OCI-LY1 (cell line): Measurements from ENCODE around the gene ASPA.

ENCODE experiments used
- H2AFZ ChIP-seq: fragments of 200-600 bp; sonication (generic), shearing (Covaris generic); 2 replicates; pipeline ENCODE4 v1.6.0; 2014; ENCODE audit warnings: antibody characterized with exemption, mild to moderate bottlenecking, low read length
- H3F3A ChIP-seq: fragments of 200-600 bp; sonication (generic), shearing (Covaris generic); 2 replicates; pipeline ENCODE4 v1.6.0; 2014; ENCODE audit warnings: mild to moderate bottlenecking, antibody characterized with exemption, low read length, moderate library complexity; ENCODE audit not compliant: insufficient read depth
- H3K27ac ChIP-seq: fragments of 200-600 bp; sonication (generic); 2 replicates; pipeline ENCODE4 v1.5.1; 2014; ENCODE audit warnings: low read length, mixed run types, mild to moderate bottlenecking, low read depth; ENCODE audit not compliant: poor library complexity, severe bottlenecking
- H3K27me3 ChIP-seq: fragments of 200-600 bp; sonication (generic); 2 replicates; pipeline ENCODE4 v1.6.0; 2014; ENCODE audit warnings: antibody characterized with exemption, mild to moderate bottlenecking, low read length, moderate library complexity; ENCODE audit not compliant: insufficient read depth
- H3K36me3 ChIP-seq: fragments of 200-600 bp; sonication (generic); 2 replicates; pipeline ENCODE4 v1.6.1; 2014; ENCODE audit warnings: mild to moderate bottlenecking, antibody characterized with exemption, low read length, moderate library complexity, mixed read lengths; ENCODE audit not compliant: insufficient read depth
- H3K4me1 ChIP-seq: fragments of 200-600 bp; sonication (generic); 2 replicates; pipeline ENCODE4 v1.5.1; 2014; ENCODE audit warnings: mild to moderate bottlenecking, low read length, moderate library complexity; ENCODE audit not compliant: insufficient read depth, severe bottlenecking
- H3K4me2 ChIP-seq: fragments of 200-600 bp; sonication (generic), shearing (Covaris generic); 2 replicates; pipeline ENCODE4 v1.6.1; 2014; ENCODE audit warnings: low read length
- H3K4me3 ChIP-seq: fragments of 200-600 bp; sonication (generic); 2 replicates; pipeline ENCODE4 v1.5.1; 2014; ENCODE audit warnings: low read length, low read depth, mild to moderate bottlenecking, mixed read lengths; ENCODE audit not compliant: poor library complexity, severe bottlenecking
- H3K79me2 ChIP-seq: fragments of 200-600 bp; shearing (Covaris generic); 2 replicates; pipeline ENCODE4 v1.6.1; 2016; ENCODE audit warnings: mixed run types, low read length, mixed read lengths; ENCODE audit not compliant: insufficient read depth
- H3K9ac ChIP-seq: fragments of 200-600 bp; sonication (generic), shearing (Covaris generic); 2 replicates; pipeline ENCODE4 v1.6.1; 2014; ENCODE audit warnings: mild to moderate bottlenecking, low read length, mixed read lengths
- H3K9me2 ChIP-seq: fragments of 200-600 bp; sonication (generic), shearing (Covaris generic); 2 replicates; pipeline ENCODE4 v1.6.1; 2014; ENCODE audit warnings: low read depth, mild to moderate bottlenecking, low read length, mixed read lengths
- H3K9me3 ChIP-seq: fragments of 200-600 bp; shearing (Covaris generic); 2 replicates; pipeline ENCODE4 v1.6.1; 2014; ENCODE audit warnings: low read length, mixed read lengths
- H4K20me1 ChIP-seq: fragments of 200-600 bp; sonication (generic), shearing (Covaris generic); 2 replicates; pipeline ENCODE4 v1.6.0; 2016; ENCODE audit warnings: mild to moderate bottlenecking, low read length; ENCODE audit not compliant: insufficient read depth
- CTCF ChIP-seq: fragments of 200-600 bp; sonication (generic), shearing (Covaris generic); IDR thresholded peaks from 2 replicates; pipeline ENCODE4 v1.5.1; 2017; ENCODE audit warnings: mild to moderate bottlenecking, antibody characterized with exemption, low read length, moderate library complexity, mixed read lengths
- EZH2 ChIP-seq: fragments of 200-600 bp; sonication (generic), shearing (Covaris generic); IDR thresholded peaks from 2 replicates; pipeline ENCODE4 v1.8.0; 2017; ENCODE audit warnings: borderline replicate concordance, mixed run types, mild to moderate bottlenecking, antibody characterized with exemption, low read length, moderate library complexity, mixed read lengths

The ASPA gene

GRCh38 chr17:3472137-3472536 lies 3.7 kb upstream of the ASPA start:
- Histone ChIP-seq H3K9me3 (no peaks in the 10 kb centered on the region), H3K9ac (no peak overlapping the region), H3K79me2 (no peaks in the 10 kb centered on the region), H3K27me3 (no peaks in the 10 kb centered on the region), H3K9me2 (no peaks in the 10 kb centered on the region), H2AFZ (no peak overlapping the region), H3F3A (no peaks in the 10 kb centered on the region), H3K4me3 (no peak overlapping the region), H4K20me1 (no peaks in the 10 kb centered on the region), H3K27ac (no peak overlapping the region), H3K36me3 (no peaks in the 10 kb centered on the region), H3K4me1 (no peaks in the 10 kb centered on the region), H3K4me2 (no peak overlapping the region)
- TF ChIP-seq EZH2 (no peak), CTCF (no peak)

- Histone ChIP-seq H3K9me3 (no peaks in the 10 kb centered on the region), H3K36me3 (no peaks in the 10 kb centered on the region), H3K9ac (no peak overlapping the region), H3K79me2 (no peaks in the 10 kb centered on the region), H3K4me2 (no peak overlapping the region), H3K4me1 (no peaks in the 10 kb centered on the region), H3K27ac (no peak overlapping the region), H4K20me1 (no peaks in the 10 kb centered on the region), H3F3A (no peaks in the 10 kb centered on the region), H3K9me2 (no peaks in the 10 kb centered on the region), H2AFZ (no peak overlapping the region), H3K4me3 (no peak overlapping the region), H3K27me3 (no peaks in the 10 kb centered on the region)
- TF ChIP-seq CTCF (no peak), EZH2 (no peak)
Observed at GRCh38 chr17:3474212-3474611, 1.6 kb upstream of the ASPA start.

GRCh38 chr17:3475251-3475685 lies 529 bp upstream of the ASPA start:
- Histone ChIP-seq H3K9me2 (no peaks in the 10 kb centered on the region), H3K27ac (no peak overlapping the region), H3K4me2 (no peak overlapping the region), H4K20me1 (no peaks in the 10 kb centered on the region), H3K9ac (no peak overlapping the region), H2AFZ (no peak overlapping the region), H3F3A (no peaks in the 10 kb centered on the region), H3K4me3 (no peak overlapping the region), H3K36me3 (no peaks in the 10 kb centered on the region), H3K79me2 (no peaks in the 10 kb centered on the region), H3K27me3 (no peaks in the 10 kb centered on the region), H3K9me3 (no peaks in the 10 kb centered on the region), H3K4me1 (no peaks in the 10 kb centered on the region)
- TF ChIP-seq CTCF (no peak), EZH2 (no peak)
